Posterior vena cava (tissue), 2 donors: ENCODE results near the gene PLEKHJ1. TPM values are rescaled to one million over a fixed set of nuclear protein-coding genes. Genes with fewer than 3 reads are reported as not detected.
"Not testable (repeated sequence)": the region's sequence is repeated elsewhere in the genome, so short reads cannot be mapped to it uniquely, and the experiment has no call there.

Source experiments
- DNase-seq: peaks from one replicate; pipeline ENCODE4 v3.0.0-alpha.2; 2020; ENCODE audit warnings: low spot score
- intact Hi-C, 2 donors: fragments of 100-400 bp; cut with DNase I; formaldehyde crosslinking; loops; one replicate each; pipeline versions ENCODE4 v1.14.1 to v1.14.2; 2022 to 2023
- long read RNA-seq, 2 donors: library from polyadenylated mRNA; unstranded; transcript quantifications; one replicate each; pipeline ENCODE4 v2.0.0, GENCODE V29; 2020 to 2021
- total RNA-seq, 2 donors: library from RNA; stranded (reverse); fragmentation: NEBNext Ultra II Directional; extraction: Animal tissue kit (Norgen Biotek cat#: 25700); gene quantifications; one replicate each; pipeline ENCODE4 v1.2.1, GENCODE V29; 2021
- donor health status: DM: yes; HTN: yes; CAD: no.
- donor health status: DM: yes; HTN: yes; CAD: no.

PLEKHJ1 gene, protein sequence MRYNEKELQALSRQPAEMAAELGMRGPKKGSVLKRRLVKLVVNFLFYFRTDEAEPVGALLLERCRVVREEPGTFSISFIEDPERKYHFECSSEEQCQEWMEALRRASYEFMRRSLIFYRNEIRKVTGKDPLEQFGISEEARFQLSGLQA
- total RNA-seq = 10 to 100 TPM; 24.3 to 27.6 TPM
- long read RNA-seq, donor 1, transcript PLEKHJ1-201 (6 exons, 1,206 nt) = major isoform, 12 of 16 reads
- long read RNA-seq, donor 1, partial matches to known transcripts = 2 of 16 reads
- long read RNA-seq, donor 1, other reads (novel, unspliced or antisense) = 1 of 16 reads
- long read RNA-seq, donor 2, transcript PLEKHJ1-206 (5 exons, 1,311 nt) = minor isoform, 7 of 119 reads
- long read RNA-seq, donor 2, transcript PLEKHJ1-213 (5 exons, 1,092 nt) = minor isoform, 5 of 119 reads
- long read RNA-seq, donor 2, transcript PLEKHJ1-201 (6 exons, 1,206 nt) = major isoform, 95 of 119 reads
- long read RNA-seq, donor 2, partial matches to known transcripts = 0 of 119 reads
- long read RNA-seq, donor 2, other reads (novel, unspliced or antisense) = 11 of 119 reads

DNA sequence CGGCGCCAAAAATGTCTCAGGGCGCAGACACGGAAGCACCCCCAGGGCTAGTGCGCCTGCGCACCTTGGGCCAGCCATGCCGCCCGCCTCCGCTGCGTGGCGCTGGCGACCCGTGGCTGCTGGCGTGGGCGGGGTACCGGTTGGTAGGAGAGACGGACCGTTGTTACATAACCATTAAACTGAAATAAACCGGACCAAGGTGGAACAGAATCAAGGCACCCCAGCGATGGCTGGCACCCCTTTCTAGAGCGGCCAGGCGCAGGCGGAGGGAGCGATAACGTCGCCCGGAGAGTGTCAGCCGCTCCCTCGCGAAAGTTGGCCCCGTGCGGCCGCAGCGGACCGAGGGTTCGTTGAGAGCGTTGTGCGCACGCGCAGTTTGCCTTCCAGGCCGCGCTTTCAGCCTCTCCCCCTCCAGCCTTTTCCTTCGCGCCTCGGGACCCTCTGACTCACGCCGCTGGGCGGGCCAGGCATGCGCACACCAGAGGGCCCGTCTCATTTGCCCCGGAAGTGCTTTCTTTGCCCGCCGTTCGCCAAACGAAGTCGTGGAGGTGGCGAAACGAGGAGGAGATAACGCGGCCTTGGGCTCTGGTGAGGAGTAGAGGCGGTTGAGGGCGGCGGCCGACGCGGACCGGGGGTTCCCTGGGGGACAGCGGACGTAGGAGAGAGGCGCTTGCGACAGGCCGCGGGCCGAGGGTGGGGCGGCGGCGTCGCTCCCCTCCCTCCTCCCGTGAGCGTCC lies at the start of gene PLEKHJ1, which contains the start of gene SF3A2:
PLEKHJ1 (minus strand) TSS at position 16 of the 737 bp plus-strand sequence. CDS start 81 bp downstream, outside the sequence.
SF3A2 (plus strand) TSS at position 511 of the 737 bp plus-strand sequence. CDS start 6,595 bp downstream, outside the sequence.
- DNase-seq = peak; percentile 99
- intact Hi-C loops = loop anchor here in 1 of 2 donors (1.0 to 10.0 kb wide), 2 partner anchors 16 to 82 kb away; partner anchors contain the start of gene AP3D1

DNA sequence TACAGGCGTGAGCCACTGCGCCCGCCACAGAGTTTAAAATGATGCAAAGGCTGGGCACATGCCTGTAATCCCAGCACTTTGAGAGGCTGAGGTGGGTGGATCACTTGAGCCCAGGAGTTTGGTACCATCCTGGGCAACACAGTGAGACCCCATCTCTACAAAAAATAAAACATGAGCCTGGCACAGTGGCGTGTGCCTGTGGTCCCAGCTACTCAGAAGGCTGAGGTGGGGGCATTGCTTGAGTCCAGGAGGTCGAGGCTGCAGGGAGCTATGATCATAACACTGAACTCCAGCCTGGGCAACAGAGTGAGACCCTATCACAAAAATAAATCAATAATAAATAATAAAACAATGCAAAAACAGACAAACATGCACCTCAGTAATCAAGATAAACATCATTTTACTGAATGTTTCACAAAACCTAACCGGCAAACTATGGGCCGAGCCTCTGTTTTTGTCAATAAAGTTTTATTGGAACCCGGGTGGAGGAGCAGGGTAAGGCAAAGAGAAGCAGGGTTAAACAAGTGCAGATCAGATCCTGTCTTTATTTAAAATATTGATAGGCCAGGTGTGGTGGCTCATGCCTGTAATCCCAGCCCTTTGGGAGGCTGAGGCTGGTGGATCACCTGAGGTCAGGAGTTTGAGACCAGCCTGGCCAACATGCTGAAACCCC lies 47.8 kb upstream of the PLEKHJ1 start:
- no peak for DNase-seq
- intact Hi-C loops = no loop called here

DNA sequence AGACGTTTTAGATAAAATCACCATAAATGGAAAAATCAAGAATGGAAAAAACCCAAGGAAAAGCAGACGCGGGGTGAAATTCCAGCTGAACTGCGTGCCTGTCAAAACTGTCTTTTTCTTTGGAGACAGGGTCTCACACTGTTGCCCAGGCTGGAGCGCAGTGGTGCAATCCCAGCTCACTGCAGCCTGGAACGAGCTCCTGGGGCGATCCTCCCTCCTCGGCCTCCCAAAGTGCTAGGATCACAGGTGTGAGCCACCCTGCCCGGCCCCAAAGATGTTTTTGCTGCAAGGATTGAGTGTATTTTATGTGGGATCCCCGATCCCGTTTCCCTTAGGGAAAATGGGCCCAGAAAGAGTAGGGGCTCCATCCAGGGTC lies 46.7 kb upstream of the PLEKHJ1 start:
- intact Hi-C loops = no loop called here
- no peak for DNase-seq

DNA sequence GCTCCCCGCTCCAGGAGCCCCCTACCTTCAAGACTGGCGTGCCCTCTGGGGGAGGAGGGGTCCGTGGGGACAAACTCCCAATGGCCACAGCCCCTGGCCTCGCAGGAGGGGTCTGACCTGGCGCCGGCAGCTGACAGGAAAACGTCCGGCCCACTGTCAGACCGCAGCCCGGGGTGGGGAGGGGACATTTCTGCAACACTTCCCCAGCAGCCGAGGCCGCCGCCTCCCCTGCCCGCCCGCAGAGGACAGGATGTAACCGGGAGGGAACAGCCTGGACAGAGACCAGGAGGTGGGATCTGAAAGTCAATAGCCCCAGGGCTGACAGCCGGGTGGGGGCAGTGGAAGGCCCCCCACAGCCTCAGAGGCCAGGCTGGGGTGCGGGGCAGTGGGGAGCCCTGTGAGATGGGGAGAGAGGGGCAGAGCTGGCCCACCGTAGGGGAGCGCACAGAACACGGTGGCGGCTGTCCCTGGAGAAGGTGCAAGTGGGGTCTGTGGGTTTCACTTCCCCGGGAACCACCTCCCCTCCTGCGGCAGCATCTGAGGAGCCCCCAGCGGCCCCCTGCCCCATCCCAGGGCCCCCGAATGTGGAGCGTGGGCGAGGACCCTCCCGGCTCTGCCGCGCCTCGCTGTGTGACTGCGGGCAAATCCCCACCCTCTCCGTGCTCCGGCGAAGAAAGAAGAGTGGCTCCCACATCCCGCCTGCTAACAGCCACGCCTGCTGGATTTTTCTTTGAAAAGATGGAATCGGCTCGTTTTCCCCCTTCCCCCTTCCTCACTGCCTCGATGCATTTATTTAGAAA lies 46.1 kb upstream of the PLEKHJ1 start, which contains the start of gene PEAK3:
PEAK3 (minus strand) TSS at position 114 of the 800 bp plus-strand sequence. CDS start 1,244 bp downstream, outside the sequence.
- intact Hi-C loops = no loop called here

DNA sequence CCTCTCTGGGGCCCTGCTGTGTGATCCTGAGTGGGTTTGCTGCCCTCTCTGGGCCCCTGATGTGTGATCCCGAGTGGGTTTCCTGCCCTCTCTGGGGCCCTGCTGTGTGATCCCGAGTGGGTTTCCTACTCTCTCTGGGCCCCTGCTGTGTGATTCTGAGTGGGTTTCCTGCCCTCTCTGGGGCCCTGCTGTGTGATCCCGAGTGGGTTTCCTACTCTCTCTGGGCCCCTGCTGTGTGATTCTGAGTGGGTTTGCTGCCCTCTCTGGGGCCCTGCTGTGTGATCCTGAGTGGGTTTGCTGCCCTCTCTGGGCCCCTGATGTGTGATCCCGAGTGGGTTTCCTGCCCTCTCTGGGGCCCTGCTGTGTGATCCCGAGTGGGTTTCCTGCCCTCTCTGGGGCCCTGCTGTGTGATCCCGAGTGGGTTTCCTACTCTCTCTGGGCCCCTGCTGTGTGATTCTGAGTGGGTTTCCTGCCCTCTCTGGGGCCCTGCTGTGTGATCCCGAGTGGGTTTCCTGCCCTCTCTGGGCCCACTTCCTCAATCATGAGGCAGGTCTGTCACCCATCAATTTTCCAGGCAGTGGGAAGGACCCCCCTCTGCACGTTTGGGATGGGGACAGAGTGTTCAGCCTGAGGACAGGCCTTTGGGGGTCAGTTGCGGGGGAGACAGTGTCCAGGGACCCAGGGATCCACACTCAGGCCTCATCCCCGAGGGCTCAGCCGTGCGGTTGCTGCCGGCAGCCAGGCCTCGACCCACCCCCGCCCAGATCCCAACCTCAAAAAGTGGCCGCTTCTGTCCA lies 45.3 kb upstream of the PLEKHJ1 start:
- intact Hi-C loops, DNase-seq: not testable (repeated sequence)

More for the DNA sequence above, 46.1 kb upstream of the PLEKHJ1 start, which contains the start of gene PEAK3:
- peak; percentile 95 for DNase-seq

DNA sequence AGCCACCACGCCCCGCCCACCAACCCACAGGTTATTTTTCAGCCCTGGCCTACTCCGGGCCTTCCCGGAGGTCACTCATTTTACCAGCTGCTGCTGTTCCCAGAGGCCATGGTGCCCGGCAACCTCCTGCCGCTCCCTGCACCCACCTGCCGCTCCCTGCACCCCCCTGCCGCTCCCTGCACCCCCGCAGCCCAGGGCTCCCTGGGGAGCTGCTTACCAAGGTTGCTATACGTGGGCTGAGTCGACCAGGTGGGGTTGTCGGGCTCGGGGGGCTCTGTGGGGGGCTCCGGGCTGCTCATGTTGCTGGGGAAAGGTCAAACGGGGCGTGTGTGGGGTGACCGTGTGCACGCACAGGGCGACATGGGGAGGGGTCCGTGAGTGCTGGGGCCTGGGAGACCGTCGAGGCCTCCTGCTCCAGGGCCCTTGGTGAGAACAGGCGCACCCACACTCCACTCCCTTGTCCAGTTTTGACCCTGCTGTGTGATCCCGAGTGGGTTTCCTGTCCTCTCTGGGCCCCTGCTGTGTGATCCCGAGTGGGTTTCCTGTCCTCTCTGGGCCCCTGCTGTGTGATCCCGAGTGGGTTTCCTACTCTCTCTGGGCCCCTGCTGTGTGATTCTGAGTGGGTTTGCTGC lies 44.6 kb upstream of the PLEKHJ1 start:
- intact Hi-C loops = no loop called here
- no peak for DNase-seq

DNA sequence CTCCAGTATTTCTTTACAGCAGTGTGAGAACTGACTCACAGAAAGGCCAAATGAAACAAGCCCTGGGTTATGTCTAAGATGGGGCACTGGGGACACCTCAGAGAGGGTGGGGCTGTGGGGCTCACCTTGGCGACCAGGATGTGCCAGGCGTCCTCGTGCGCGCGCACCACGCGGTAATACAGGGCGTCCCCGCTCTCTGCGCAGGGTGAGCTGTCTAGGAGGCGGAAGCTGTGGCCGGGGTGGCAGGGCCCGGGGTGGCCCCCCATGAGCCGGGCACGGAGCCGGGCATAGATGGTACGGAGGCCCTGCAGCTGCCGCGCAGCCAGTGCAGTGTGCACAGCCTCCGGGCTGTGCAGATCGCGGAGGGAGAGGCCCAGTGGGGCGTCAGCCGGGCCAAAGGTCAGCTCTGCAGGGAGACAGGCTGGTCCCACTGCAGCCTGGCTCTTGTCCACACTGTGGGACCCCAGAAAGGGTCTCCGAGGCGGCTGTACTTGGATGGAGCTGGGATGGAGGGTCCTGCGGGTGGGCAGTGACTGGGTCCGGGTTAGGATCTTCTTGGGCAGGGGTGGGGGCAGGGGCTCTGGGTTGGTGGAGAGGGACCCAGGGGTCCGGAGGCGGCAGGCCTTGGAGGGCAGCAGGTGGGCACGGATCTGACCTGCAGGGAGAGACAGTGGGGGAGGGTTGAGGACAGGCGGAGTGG lies 42.5 kb upstream of the PLEKHJ1 start:
- no peak for DNase-seq
- intact Hi-C loops = loop anchor here in 1 of 2 donors (5.0 kb wide), 1 partner anchor 114 kb away; no protein-coding TSS in a partner anchor

DNA sequence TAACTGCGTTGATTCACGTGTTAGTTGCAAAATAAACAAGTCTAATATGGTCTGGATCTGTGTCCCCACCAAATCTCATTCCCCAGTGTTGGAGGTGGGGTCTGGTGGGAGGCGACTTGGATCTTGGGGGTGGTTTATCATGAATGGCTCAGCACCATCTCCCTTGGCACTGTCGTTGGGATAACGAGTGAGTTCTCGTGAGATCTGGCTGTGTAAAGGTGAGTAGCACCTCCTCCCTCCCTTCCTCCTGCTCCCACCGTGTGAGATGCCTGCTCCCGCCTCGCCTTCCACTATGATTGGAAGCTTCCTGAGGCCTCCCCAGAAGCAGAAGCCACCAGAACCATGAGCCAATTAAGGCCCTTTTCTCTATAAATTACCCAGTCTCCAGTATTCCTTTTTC lies 41.0 kb upstream of the PLEKHJ1 start:
- intact Hi-C loops = loop anchor here in 1 of 2 donors (5.0 kb wide), 1 partner anchor 115 kb away; no protein-coding TSS in a partner anchor
- no peak for DNase-seq

DNA sequence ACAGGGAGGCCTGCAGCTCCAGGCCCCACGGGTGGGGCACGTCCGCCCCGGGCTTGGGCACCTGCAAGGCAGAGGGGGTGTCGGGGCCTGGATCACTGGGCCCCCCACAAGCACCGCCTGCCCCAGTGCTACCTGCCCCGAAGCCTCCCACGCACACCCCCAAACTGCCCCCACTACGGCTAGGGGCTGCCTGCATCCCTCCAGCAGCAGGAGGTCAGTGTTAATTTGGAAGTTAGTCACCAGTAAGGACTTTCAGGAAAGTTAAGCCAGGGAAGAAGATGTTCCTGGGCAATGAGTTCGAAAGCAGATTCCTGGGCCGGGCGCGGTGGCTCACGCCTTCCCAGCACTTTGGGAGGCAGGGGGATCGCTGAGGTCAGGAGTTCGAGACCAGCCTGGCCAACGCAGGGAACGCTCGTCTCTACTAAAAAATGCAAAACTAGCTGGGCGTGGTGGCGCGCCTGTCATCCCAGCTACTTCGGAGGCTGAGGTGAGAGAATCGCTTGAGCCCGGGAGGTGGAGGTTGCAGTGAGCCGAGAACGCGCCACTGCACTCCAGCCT lies 40.4 kb upstream of the PLEKHJ1 start:
- DNase-seq = no peak
- intact Hi-C loops = loop anchor here in 1 of 2 donors (5.0 kb wide), 1 partner anchor 116 kb away; no protein-coding TSS in a partner anchor

DNA sequence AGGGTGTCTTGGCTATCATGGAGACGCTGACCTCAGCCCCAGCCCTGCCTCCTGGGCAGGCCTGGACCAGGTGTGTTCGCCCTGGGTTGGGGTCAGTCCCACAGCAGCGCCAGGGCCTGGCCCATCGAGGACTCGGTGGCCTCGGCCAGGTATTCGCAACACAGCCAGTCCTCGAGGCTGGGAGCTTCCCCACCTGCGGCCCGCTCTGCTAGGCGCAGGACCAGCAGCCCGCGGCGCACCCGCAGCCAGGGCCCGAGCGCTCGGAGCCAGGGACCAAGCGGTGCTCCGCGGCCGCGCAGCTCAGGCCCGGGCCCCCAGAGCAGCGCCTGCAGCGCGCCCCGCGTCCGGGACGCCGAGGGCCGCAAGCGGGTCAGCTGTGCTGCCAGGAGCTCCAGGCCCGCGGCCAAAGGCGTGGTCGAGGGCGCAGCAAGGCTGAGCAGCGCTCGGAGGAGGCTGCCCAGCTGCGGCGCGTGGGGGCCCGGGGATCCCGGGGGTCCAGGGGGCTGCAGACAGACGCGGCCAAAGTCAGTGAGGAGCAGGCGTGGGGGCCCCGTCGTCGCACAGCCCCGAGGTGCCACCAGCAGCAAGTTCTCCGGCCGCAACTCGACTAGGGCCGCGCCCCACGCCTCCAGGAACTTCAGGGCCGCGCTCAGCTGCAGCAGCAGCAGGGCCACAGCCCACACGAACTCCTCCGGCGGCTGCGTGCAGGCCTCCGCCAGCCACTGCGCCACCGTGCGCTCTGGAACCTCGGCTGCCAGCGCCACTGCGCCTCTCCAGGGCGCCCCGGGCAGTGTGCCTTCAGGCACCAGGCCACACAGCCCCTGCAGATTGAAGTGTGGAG lies 39.7 kb upstream of the PLEKHJ1 start:
- intact Hi-C loops = loop anchor here in 1 of 2 donors (5.0 kb wide), 1 partner anchor 116 kb away; no protein-coding TSS in a partner anchor
- DNase-seq = no peak

DNA sequence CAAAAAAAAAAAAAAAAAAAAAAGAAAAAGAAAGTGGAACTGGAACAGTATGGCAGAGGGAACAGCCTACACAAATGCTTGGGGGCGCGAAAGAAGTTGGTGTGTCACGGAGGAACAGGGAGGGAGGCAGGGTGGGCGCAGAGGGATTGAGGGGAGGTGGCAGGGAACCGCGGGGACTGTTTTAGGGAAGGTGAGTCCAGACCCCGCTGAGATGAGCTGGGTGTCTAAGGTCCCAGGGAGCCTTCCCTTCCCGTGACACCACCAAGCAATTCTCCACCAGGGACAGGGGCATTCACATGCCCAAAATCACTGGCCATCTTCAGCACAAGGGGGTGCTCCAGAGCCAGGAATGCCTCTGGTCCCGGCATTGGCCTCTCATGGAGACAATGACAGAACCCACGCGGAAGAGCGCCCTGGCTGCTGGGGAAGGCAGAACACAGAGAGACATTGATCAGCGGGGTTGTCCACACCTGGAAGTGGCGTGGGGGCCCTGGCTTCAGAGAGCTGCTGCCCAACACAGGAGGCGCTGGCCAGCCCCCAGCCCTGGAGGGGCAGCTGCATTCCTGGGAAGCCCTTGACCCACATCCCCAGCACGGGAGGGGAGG lies 38.9 kb upstream of the PLEKHJ1 start:
- intact Hi-C loops = loop anchor here in 1 of 2 donors (5.0 kb wide), 1 partner anchor 117 kb away; no protein-coding TSS in a partner anchor
- DNase-seq = peak; percentile 90

DNA sequence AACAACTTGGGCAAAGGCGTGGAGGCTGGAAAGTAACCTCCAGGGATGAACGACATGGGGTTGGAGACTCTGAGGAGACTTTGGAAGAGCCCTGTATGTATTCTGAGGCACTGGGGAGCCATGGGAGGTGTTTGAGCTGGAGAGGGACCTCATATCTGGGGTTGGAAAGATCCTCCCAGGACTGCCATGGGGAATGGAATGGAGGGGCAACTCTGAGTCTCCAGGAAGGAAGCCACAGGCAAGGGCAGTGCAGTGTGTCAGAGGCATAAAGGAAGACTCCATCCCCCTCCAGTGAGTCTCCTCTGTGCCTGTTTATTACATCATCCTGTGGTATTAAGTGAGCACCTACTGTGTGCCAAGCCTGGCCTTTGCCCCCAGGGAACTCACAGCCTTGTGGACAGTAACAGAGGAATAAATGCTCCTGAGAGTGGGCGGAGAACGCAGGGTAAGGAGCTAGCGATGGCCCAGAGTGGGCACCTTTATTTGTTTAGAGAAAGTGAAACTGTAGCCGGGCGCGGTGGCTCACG lies 38.1 kb upstream of the PLEKHJ1 start:
- intact Hi-C loops = no loop called here
- no peak for DNase-seq

DNA sequence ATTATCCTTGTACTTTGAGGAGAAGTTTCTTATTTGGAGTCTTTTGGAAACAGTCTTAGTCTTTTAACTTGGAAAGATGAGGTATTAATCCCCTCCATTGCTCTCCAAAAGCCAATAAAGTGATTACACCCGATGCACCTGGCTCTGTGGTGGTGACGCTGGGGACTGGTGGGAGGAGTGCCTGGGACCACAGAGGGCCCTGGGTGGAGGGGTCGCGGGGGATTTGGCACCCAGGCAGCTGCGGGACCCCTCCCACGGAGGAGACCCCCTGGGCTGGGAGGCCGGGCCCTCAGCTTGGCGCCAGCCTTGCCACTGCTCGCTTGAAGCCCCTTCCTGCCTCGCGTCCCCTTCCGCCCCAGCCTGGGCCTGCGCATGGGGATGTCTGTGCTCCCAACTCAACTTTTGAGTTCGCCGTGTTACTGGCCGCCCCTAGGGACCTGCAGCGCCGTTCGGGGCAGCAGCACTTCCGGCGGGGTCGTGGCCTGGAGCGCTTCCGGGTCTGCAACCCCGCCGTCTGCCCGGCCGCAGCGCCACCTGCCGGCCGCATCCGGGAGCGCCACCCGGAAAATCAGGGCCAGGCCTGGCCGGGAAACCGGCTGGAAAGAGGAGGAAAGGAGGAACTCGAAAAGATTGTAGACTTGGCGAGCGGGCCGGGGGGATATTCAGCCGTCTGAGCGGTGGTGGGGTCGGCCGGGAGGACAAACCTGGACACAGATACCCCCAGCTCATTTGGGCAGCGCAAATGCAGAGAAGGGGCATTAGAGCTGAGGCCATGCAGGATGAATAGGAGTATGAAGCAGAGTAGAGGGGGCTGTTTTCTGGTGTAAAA lies 37.4 kb upstream of the PLEKHJ1 start:
- peak; percentile 92 for DNase-seq
- intact Hi-C loops = loop anchor here in 1 of 2 donors (2.0 kb wide), 2 partner anchors 33 to 117 kb away; no protein-coding TSS in a partner anchor
